Endothelial cell of umbilical vein (primary cell): Measurements from ENCODE around the gene DEFB108B.
A peak's percentile ranks its signal among the peaks of the same experiment; 100 is the strongest.
"Not testable (repeated sequence)": the region's sequence is repeated elsewhere in the genome, so short reads cannot be mapped to it uniquely, and the experiment has no call there.

ENCODE experiments used
- EZH2 ChIP-seq: IDR thresholded peaks from 2 replicates; pipeline ENCODE4 v1.6.1; 2012; ENCODE audit warnings: borderline replicate concordance, low read depth, mild to moderate bottlenecking, moderate library complexity, low read length, inconsistent platforms; ENCODE audit not compliant: severe bottlenecking
- POLR2A ChIP-seq: IDR thresholded peaks from 2 replicates; pipeline ENCODE4 v1.6.1; 2012; ENCODE audit warnings: low read depth, mild to moderate bottlenecking, control low read depth, low read length
- POLR2AphosphoS5 ChIP-seq: IDR thresholded peaks from 2 replicates; pipeline ENCODE4 v1.6.1; 2012; ENCODE audit warnings: low read depth, mild to moderate bottlenecking, control low read depth, low read length, moderate library complexity; ENCODE audit not compliant: insufficient read depth
- TF ChIP-seq, protein P1 (sequence below), 2 donors: IDR thresholded peaks; 1 replicate in 1 of 2; 2 replicates in 1 of 2; pipeline ENCODE4 v1.5.1; 2011; ENCODE audit warnings: low read length in 2 of 2, mild to moderate bottlenecking in 2 of 2, moderate library complexity in 2 of 2, control low read depth in 1 of 2, inconsistent platforms in 1 of 2, low read depth in 1 of 2; ENCODE audit not compliant: insufficient read depth in 1 of 2; ENCODE audit errors: extremely low read depth in 1 of 2
- TF ChIP-seq, protein P2 (sequence below): IDR thresholded peaks from 2 replicates; pipeline ENCODE4 v1.6.1; 2011; ENCODE audit not compliant: insufficient read depth, insufficient read length

GRCh38 chr11:71813481-71814355 lies 19.3 kb upstream of the DEFB108B start:
- TF ChIP-seq POLR2A, EZH2: not testable (repeated sequence)
- peak; percentile 60 for TF ChIP-seq POLR2AphosphoS5
- TF ChIP-seq, protein P1, sequence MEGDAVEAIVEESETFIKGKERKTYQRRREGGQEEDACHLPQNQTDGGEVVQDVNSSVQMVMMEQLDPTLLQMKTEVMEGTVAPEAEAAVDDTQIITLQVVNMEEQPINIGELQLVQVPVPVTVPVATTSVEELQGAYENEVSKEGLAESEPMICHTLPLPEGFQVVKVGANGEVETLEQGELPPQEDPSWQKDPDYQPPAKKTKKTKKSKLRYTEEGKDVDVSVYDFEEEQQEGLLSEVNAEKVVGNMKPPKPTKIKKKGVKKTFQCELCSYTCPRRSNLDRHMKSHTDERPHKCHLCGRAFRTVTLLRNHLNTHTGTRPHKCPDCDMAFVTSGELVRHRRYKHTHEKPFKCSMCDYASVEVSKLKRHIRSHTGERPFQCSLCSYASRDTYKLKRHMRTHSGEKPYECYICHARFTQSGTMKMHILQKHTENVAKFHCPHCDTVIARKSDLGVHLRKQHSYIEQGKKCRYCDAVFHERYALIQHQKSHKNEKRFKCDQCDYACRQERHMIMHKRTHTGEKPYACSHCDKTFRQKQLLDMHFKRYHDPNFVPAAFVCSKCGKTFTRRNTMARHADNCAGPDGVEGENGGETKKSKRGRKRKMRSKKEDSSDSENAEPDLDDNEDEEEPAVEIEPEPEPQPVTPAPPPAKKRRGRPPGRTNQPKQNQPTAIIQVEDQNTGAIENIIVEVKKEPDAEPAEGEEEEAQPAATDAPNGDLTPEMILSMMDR (IDR thresholded peaks at IDR 0.05; ENCODE audit: extremely low read depth in 1 of 2, insufficient read depth in 1 of 2, low read depth in 1 of 2, low read length in 2 of 2) = peak; percentile 60 to 71
- TF ChIP-seq, protein P2, sequence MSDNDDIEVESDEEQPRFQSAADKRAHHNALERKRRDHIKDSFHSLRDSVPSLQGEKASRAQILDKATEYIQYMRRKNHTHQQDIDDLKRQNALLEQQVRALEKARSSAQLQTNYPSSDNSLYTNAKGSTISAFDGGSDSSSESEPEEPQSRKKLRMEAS = not testable (repeated sequence)
